ENCODE results near the gene SEMA5B.

SEMA5B gene

DNA sequence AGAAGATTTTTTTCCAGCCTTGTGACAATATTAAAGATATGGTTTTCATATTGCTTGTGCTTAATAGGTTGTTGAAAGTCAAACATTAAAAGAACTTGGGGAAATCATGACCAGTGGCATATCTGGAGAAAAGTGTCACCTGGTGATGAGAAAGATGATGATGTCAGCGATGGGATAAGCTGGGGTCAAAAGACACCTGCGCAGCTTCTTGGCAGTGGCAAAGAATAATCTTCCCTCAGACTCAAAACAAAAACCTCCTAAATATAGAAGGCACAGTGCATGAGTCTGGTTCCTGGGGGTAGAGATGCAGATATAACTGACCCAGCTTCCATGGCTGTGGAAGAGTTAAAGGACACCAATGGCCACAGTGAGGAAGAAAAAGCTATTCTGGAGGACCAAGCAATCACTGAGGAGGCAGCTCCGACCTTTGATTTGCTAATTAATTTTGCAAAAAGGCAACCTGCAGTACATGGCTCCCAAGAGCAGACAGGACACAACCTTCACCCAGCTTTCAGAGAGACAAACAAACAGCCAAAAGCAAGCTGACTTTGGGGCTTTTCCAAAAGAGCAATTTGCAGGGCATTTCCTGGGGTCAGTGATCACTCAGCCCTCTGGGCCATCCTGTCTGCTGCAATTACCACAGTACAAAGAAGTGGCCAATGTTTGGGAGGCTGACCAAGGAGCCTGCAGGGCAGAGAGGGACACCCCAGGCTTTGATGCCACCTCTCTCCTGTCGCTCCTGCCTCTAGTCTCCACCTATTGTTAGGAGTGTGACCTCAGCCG, 17.6 kb upstream of the SEMA5B start:
- no peak overlapping the region for H4K91ac ChIP-seq (ENCODE audit: low read depth, low read length, poor library complexity)
- H3K79me1 ChIP-seq (ENCODE audit: low read depth, low read length), result no peaks in the 10 kb centered on the region
- peaks cover 0 to 8% of the 10 kb centered on the region in 2 donors for H3K4me1 ChIP-seq (ENCODE audit: control insufficient read depth in 2 of 2, insufficient read depth in 1 of 2, low read depth in 1 of 2, low read length in 2 of 2)
- no peak overlapping the region for H3K14ac ChIP-seq (ENCODE audit: low read length)
- no CpG with 5 or more reads among the region's 5 CpGs for WGBS, 2 donors (ENCODE audit: extremely low coverage in 2 of 2, insufficient read length in 2 of 2, insufficient replicate concordance in 1 of 2)
- no peak overlapping the region for H3K4me2 ChIP-seq (ENCODE audit: insufficient read depth, low read length, poor library complexity, severe bottlenecking)
- no peaks in the 10 kb centered on the region for H3K9me3 ChIP-seq (replicated peaks in 1 of 2; ENCODE audit: control insufficient read depth in 2 of 2, insufficient read depth in 1 of 2, low read depth in 1 of 2, low read length in 2 of 2)
- H2AFZ ChIP-seq (ENCODE audit: low read length), result peak overlapping the region; percentile 48
- no peaks in the 10 kb centered on the region for H3K36me3 ChIP-seq (replicated peaks in 1 of 2; ENCODE audit: control insufficient read depth in 2 of 2, insufficient read depth in 2 of 2, low read length in 2 of 2)
- H2BK15ac ChIP-seq (ENCODE audit: low read length), result no peak overlapping the region
- H3K27ac ChIP-seq (replicated peaks; ENCODE audit: low read length), result no peak overlapping the region
- no peak overlapping the region for H3K23ac ChIP-seq (ENCODE audit: low read depth, low read length, poor library complexity)
- no peak overlapping the region for H2BK5ac ChIP-seq (ENCODE audit: low read length)
- H2BK12ac ChIP-seq (ENCODE audit: low read length), result no peak overlapping the region
- H4K8ac ChIP-seq (ENCODE audit: low read depth, low read length), result no peak overlapping the region
- H3K18ac ChIP-seq (ENCODE audit: low read length), result no peak overlapping the region
- no peaks in the 10 kb centered on the region for H3K27me3 ChIP-seq (ENCODE audit: control insufficient read depth in 3 of 3, insufficient read depth in 3 of 3, low read depth in 1 of 3, low read length in 3 of 3)
- H2AK5ac ChIP-seq (ENCODE audit: low read depth, low read length), result no peak overlapping the region
- H2BK120ac ChIP-seq (ENCODE audit: low read depth, low read length), result no peak overlapping the region
- DNase-seq (ENCODE audit: low spot score), result no peak
- no peak overlapping the region for H3K4ac ChIP-seq (ENCODE audit: low read length)
- H3K4me3 ChIP-seq (ENCODE audit: low read length in 2 of 2), result no peak overlapping the region
- no peak overlapping the region for H3K9ac ChIP-seq (ENCODE audit: low read depth, low read length, poor library complexity)

GRCh38 chr3:123042413-123042812, 14.8 kb upstream of the SEMA5B start:
- H2AK5ac ChIP-seq (ENCODE audit: low read depth, low read length), result no peak overlapping the region
- no peak overlapping the region for H3K18ac ChIP-seq (ENCODE audit: low read length)
- H2BK15ac ChIP-seq (ENCODE audit: low read length), result no peak overlapping the region
- H2BK5ac ChIP-seq (ENCODE audit: low read length), result no peak overlapping the region
- peak overlapping the region; percentile 49 for H2AFZ ChIP-seq (ENCODE audit: low read length)
- H3K27me3 ChIP-seq (ENCODE audit: control insufficient read depth in 3 of 3, insufficient read depth in 3 of 3, low read depth in 1 of 3, low read length in 3 of 3), result no peaks in the 10 kb centered on the region
- no peak overlapping the region for H4K8ac ChIP-seq (ENCODE audit: low read depth, low read length)
- no peak overlapping the region for H3K4me3 ChIP-seq (ENCODE audit: low read length in 2 of 2)
- DNase-seq (ENCODE audit: low spot score), result no peak
- H3K27ac ChIP-seq (replicated peaks; ENCODE audit: low read length), result no peak overlapping the region
- H3K4me2 ChIP-seq (ENCODE audit: insufficient read depth, low read length, poor library complexity, severe bottlenecking), result no peak overlapping the region
- H3K9me3 ChIP-seq (replicated peaks in 1 of 2; ENCODE audit: control insufficient read depth in 2 of 2, insufficient read depth in 1 of 2, low read depth in 1 of 2, low read length in 2 of 2), result no peaks in the 10 kb centered on the region
- no peak overlapping the region for H2BK12ac ChIP-seq (ENCODE audit: low read length)
- no peak overlapping the region for H3K9ac ChIP-seq (ENCODE audit: low read depth, low read length, poor library complexity)
- no peak overlapping the region for H3K23ac ChIP-seq (ENCODE audit: low read depth, low read length, poor library complexity)
- no peak overlapping the region for H2BK120ac ChIP-seq (ENCODE audit: low read depth, low read length)
- WGBS, 2 donors (ENCODE audit: extremely low coverage in 2 of 2, insufficient read length in 2 of 2, insufficient replicate concordance in 1 of 2), result no CpG with 5 or more reads among the region's 6 CpGs
- peaks cover 0 to 8% of the 10 kb centered on the region in 2 donors for H3K4me1 ChIP-seq (ENCODE audit: control insufficient read depth in 2 of 2, insufficient read depth in 1 of 2, low read depth in 1 of 2, low read length in 2 of 2)
- H3K4ac ChIP-seq (ENCODE audit: low read length), result no peak overlapping the region
- no peaks in the 10 kb centered on the region for H3K36me3 ChIP-seq (replicated peaks in 1 of 2; ENCODE audit: control insufficient read depth in 2 of 2, insufficient read depth in 2 of 2, low read length in 2 of 2)
- H3K14ac ChIP-seq (ENCODE audit: low read length), result no peak overlapping the region
- no peak overlapping the region for H4K91ac ChIP-seq (ENCODE audit: low read depth, low read length, poor library complexity)
- no peaks in the 10 kb centered on the region for H3K79me1 ChIP-seq (ENCODE audit: low read depth, low read length)

- H3K4me3 ChIP-seq (ENCODE audit: low read length in 2 of 2), result no peak overlapping the region
- H3K4me2 ChIP-seq (ENCODE audit: insufficient read depth, low read length, poor library complexity, severe bottlenecking), result no peak overlapping the region
- no peak overlapping the region for H2BK15ac ChIP-seq (ENCODE audit: low read length)
- H3K14ac ChIP-seq (ENCODE audit: low read length), result no peak overlapping the region
- no peak overlapping the region for H4K8ac ChIP-seq (ENCODE audit: low read depth, low read length)
- H2BK120ac ChIP-seq (ENCODE audit: low read depth, low read length), result no peak overlapping the region
- H3K9me3 ChIP-seq (replicated peaks in 1 of 2; ENCODE audit: control insufficient read depth in 2 of 2, insufficient read depth in 1 of 2, low read depth in 1 of 2, low read length in 2 of 2), result no peaks in the 10 kb centered on the region
- peaks cover 0 to 3% of the 10 kb centered on the region in 2 donors for H3K4me1 ChIP-seq (ENCODE audit: control insufficient read depth in 2 of 2, insufficient read depth in 1 of 2, low read depth in 1 of 2, low read length in 2 of 2)
- H3K23ac ChIP-seq (ENCODE audit: low read depth, low read length, poor library complexity), result no peak overlapping the region
- H4K91ac ChIP-seq (ENCODE audit: low read depth, low read length, poor library complexity), result no peak overlapping the region
- H3K9ac ChIP-seq (ENCODE audit: low read depth, low read length, poor library complexity), result no peak overlapping the region
- H3K36me3 ChIP-seq (replicated peaks in 1 of 2; ENCODE audit: control insufficient read depth in 2 of 2, insufficient read depth in 2 of 2, low read length in 2 of 2), result no peaks in the 10 kb centered on the region
- H3K4ac ChIP-seq (ENCODE audit: low read length), result no peak overlapping the region
- H3K27me3 ChIP-seq (ENCODE audit: control insufficient read depth in 3 of 3, insufficient read depth in 3 of 3, low read depth in 1 of 3, low read length in 3 of 3), result no peaks in the 10 kb centered on the region
- H3K79me1 ChIP-seq (ENCODE audit: low read depth, low read length), result no peaks in the 10 kb centered on the region
- H3K18ac ChIP-seq (ENCODE audit: low read length), result no peak overlapping the region
- no peak overlapping the region for H2BK12ac ChIP-seq (ENCODE audit: low read length)
- no CpG with 5 or more reads among the region's 3 CpGs for WGBS, 2 donors (ENCODE audit: extremely low coverage in 2 of 2, insufficient read length in 2 of 2, insufficient replicate concordance in 1 of 2)
- H3K27ac ChIP-seq (replicated peaks; ENCODE audit: low read length), result no peak overlapping the region
- H2AFZ ChIP-seq (ENCODE audit: low read length), result no peak overlapping the region
- no peak overlapping the region for H2BK5ac ChIP-seq (ENCODE audit: low read length)
- no peak for DNase-seq (ENCODE audit: low spot score)
- H2AK5ac ChIP-seq (ENCODE audit: low read depth, low read length), result no peak overlapping the region
Measured at GRCh38 chr3:123039178-123039577, 11.6 kb upstream of the SEMA5B start.

GRCh38 chr3:123038751-123039150, 11.2 kb upstream of the SEMA5B start:
- no peak overlapping the region for H3K18ac ChIP-seq (ENCODE audit: low read length)
- no peak overlapping the region for H3K9ac ChIP-seq (ENCODE audit: low read depth, low read length, poor library complexity)
- DNase-seq (ENCODE audit: low spot score), result no peak
- no peak overlapping the region for H4K91ac ChIP-seq (ENCODE audit: low read depth, low read length, poor library complexity)
- no peak overlapping the region for H3K4ac ChIP-seq (ENCODE audit: low read length)
- H3K36me3 ChIP-seq (replicated peaks in 1 of 2; ENCODE audit: control insufficient read depth in 2 of 2, insufficient read depth in 2 of 2, low read length in 2 of 2), result no peaks in the 10 kb centered on the region
- H3K27ac ChIP-seq (replicated peaks; ENCODE audit: low read length), result no peak overlapping the region
- H2AK5ac ChIP-seq (ENCODE audit: low read depth, low read length), result no peak overlapping the region
- H2BK12ac ChIP-seq (ENCODE audit: low read length), result no peak overlapping the region
- peaks cover 0 to 3% of the 10 kb centered on the region in 2 donors for H3K4me1 ChIP-seq (ENCODE audit: control insufficient read depth in 2 of 2, insufficient read depth in 1 of 2, low read depth in 1 of 2, low read length in 2 of 2)
- H4K8ac ChIP-seq (ENCODE audit: low read depth, low read length), result no peak overlapping the region
- no peak overlapping the region for H2BK120ac ChIP-seq (ENCODE audit: low read depth, low read length)
- no peak overlapping the region for H2AFZ ChIP-seq (ENCODE audit: low read length)
- H3K79me1 ChIP-seq (ENCODE audit: low read depth, low read length), result no peaks in the 10 kb centered on the region
- H3K27me3 ChIP-seq (ENCODE audit: control insufficient read depth in 3 of 3, insufficient read depth in 3 of 3, low read depth in 1 of 3, low read length in 3 of 3), result no peaks in the 10 kb centered on the region
- H3K4me3 ChIP-seq (ENCODE audit: low read length in 2 of 2), result no peak overlapping the region
- H3K14ac ChIP-seq (ENCODE audit: low read length), result no peak overlapping the region
- H3K9me3 ChIP-seq (replicated peaks in 1 of 2; ENCODE audit: control insufficient read depth in 2 of 2, insufficient read depth in 1 of 2, low read depth in 1 of 2, low read length in 2 of 2), result no peaks in the 10 kb centered on the region
- H3K4me2 ChIP-seq (ENCODE audit: insufficient read depth, low read length, poor library complexity, severe bottlenecking), result no peak overlapping the region
- H2BK15ac ChIP-seq (ENCODE audit: low read length), result no peak overlapping the region
- no peak overlapping the region for H3K23ac ChIP-seq (ENCODE audit: low read depth, low read length, poor library complexity)
- no peak overlapping the region for H2BK5ac ChIP-seq (ENCODE audit: low read length)

Data from neuronal stem cell (in vitro differentiated cells).